ENCODE measurements around the gene REXO1.
A peak's percentile ranks its signal among the peaks of the same experiment; 100 is the strongest.

The REXO1 gene

DNA sequence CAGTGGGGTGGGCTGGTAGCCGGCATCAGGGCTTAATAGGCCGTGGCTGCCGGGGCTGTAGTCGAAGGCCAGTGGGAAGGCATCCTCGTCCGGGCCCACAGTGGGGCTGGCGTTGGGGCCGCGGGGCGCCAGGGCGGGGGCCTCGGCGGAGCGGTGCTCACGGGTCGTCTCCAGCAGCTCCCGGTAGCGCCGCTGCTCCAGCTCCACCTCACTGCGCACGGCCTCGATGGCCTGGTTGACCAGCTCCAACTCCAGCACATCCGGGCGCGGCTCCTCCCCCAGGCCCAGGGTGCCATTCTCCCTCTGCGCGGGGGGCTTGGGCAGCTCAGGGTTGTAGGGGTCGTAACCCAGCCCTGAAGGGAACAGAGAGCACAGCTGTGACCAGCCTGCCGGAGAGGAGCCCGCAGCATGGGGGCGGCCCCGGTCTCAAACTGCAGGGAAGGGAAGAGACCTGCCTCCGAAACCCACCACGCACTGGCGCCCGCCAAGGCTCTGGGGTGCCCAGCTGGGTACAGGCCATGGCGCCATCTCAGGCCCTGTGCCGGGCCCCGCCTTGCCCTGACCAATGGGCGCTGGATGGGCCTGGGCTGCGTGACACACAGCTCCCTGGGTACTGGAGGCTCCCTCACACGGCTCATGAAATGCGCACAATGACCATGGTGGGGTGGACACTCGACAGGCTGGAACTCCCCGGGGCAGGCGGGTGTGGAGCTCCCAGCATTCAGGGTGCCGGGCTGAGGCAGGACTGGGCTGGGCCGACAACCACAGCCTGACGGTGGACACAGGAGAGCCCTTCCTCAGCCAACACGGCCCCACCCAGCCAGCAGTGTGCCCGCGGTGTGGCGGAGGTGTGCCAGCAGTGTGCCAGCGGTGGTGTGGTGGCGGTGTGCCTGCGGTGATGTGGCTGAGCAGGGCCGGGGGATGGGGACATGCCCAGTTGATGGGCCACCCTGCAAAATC, 19.7 kb downstream of the REXO1 start:
- no peak for DNase-seq

DNA sequence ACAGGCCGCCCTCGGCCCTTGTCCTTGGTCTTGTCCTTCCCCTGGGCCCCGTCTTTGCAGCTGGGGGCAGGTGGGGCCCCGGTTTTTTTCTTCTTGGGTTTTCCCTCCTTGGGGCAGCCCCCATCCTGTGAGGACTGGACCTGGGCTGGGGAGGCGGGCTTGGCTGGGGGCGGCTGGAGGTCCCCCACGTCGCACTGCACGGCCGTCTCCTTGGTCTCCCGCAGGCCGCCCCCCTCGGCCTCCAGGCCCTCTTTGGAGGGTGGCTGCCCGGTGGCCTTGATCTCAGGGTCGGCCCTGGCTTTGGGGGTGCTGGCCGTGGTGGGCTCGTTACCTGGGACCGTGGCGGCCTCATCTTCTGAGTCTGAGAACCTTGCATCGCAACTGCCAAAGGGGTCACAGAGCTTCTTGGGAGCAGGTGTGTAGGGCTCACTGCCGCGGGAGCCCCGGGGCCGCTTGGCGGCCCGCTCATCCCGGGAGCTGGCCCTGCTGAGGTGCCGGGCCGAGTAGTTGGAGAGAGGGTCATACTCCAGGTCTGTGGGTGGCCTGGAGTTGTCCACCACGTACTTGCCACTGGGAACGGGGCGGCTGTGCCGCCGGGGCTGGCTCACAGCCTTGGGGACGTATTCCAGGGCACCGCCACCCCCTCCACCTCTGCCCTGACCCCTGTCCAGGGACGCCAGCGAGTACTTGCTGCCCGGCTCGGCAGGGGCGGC, 20.6 kb downstream of the REXO1 start:
- DNase-seq: no peak

- no peak for DNase-seq
Measured at GRCh38 chr19:1826557-1827521, 21.4 kb downstream of the REXO1 start.

DNA sequence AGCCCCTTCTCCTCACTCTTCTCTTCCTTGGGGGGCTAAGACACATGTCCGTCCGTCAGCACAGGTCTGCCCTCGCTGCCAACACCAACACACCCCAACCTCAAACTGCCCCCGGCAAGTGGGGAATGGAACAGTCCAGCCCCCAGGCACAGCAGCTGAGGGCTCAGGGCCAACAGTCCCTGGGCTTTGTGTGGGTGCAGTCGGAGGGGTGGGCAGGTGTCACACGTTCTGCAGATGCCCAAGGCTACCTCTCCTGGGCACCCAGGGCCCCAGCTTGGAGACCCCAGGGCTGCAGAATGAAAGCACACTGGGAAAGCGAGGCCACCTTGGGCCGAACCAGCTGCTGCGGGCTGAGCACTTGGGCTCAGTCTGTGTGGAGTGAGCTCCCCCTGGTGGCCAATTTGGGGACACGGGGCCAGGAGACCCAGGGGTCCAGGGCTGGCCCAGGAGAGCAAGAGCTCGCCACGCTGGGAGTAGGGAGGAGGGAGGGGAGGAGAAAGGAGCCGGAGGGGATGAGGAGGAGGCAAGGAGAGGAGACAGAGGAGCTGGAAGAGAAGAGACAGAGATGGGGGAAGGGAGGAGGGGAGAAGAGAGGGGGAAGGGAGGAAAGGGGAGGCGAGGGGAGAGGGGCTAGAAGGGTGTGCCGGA, 22.2 kb downstream of the REXO1 start:
- peak; percentile 77 for DNase-seq

DNA sequence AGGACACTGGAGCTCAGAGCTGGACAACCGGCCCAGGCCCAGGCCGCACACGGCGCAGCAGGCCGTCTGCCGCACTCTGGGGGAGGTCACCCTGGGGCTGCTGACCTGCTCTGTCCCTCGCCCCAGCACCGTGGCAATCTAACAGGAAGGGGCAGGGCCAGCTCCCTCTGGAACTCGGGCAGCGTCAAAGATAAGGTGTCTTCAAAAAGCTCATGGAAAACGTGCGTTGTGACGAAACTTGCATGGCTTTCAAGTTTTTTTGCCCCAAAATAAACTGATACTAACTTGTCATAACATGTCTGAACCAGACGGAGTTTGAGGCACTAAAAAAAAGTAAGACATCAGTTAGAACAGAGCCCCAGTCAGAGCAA, 24.0 kb downstream of the REXO1 start:
- no peak for DNase-seq

DNA sequence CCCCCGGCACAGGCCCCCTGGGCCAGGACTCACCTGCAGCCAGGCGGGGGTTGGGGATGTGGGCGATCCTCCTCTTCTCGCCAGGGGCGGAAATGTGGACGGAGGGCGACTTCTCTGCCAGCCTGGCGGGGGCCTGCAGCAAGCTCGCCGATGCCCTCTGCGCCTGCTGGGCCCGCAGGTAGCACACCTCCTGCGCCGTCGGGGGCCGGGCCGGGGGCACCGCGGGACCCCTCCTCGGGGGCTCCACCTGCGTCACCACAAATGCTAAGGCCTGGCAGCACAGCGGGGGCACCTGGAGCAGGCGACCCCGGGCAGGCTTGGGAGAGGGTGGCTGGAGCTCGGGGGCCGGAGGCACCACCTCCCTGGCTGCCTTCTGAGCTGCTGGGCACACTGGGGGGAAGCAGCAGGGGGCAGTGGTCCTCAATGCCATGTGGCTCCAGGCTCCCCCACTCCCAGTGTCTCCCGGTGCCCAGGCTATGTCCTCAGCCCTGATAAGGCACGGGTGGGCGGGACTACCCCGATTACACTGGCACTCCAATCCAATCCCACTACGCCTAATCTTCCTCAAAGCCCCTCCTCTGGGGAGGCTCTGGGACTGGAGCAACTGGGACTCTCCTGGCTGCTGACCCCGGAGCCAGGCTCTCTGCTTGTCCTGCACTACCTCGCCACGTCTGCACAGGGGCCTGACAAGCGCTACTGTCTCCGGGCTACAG, 24.6 kb downstream of the REXO1 start:
- no peak for DNase-seq

GRCh38 chr19:1823020-1823419, 25.3 kb downstream of the REXO1 start:
- DNase-seq: no peak

DNA sequence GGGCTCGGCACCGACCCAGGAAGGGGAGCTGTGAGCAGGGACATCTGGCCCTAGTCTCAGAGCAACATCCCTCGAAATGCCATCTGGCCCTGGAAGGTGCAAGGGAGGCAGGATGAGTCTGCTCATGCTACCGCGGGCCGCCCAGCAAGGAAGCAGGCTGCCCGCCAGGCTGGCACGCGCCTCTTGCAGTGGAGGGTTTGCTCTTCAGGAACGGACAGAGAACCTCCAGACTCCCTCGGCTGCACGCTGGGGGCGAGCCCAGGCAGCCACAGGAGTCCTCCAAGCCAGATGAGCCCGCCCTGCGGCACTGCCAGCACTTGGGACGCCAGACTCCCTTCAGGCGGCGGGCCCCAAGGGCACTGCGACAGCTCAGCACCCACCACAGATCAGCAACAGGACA, 26.1 kb downstream of the REXO1 start:
- DNase-seq: no peak

- DNase-seq: no peak
Measured at GRCh38 chr19:1819341-1820255, 28.7 kb downstream of the REXO1 start.

GRCh38 chr19:1818549-1819195, 29.6 kb downstream of the REXO1 start:
- no peak for DNase-seq

GRCh38 chr19:1817553-1818179, 30.6 kb downstream of the REXO1 start:
- no peak for DNase-seq

DNA sequence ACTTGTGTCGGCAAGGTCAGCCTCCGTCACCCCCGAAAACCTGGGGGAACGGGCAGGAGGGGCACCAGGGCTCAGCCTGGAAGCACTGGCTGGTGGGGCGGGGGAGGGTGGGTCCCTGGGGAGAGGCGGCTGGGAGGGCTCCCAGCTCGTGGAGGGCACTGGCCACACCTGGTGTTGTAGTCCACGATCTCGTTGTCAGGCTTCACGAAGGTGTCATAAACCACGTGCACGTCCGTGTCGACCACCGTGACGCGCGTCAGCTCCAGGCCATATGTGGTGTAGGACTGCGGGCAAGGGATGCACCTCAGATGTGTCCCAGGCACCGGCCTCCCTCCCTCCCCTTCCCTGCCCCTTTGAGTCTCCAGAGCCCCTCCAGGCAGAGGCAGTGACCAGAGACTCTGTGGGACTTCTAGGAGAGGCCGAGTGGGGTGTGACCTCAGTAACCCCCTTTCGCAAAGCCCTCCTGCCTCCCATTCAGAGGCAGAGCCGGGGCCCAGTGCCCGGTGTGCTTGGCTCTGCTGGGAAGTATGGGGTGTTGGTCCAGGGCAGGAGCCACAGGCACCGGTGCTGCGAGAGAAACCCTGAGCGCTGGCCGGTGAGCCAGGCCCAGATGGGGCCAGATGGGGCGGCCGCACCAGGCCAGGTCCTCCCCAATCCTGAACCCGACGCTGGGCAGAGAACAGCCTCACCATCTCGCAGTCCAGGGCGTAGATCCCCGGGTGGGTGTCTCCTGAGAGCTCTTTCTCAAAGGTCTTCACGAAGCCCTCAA, 31.6 kb downstream of the REXO1 start:
- no peak for DNase-seq

- DNase-seq: no peak
Measured at GRCh38 chr19:1815605-1816529, 32.4 kb downstream of the REXO1 start.

DNA sequence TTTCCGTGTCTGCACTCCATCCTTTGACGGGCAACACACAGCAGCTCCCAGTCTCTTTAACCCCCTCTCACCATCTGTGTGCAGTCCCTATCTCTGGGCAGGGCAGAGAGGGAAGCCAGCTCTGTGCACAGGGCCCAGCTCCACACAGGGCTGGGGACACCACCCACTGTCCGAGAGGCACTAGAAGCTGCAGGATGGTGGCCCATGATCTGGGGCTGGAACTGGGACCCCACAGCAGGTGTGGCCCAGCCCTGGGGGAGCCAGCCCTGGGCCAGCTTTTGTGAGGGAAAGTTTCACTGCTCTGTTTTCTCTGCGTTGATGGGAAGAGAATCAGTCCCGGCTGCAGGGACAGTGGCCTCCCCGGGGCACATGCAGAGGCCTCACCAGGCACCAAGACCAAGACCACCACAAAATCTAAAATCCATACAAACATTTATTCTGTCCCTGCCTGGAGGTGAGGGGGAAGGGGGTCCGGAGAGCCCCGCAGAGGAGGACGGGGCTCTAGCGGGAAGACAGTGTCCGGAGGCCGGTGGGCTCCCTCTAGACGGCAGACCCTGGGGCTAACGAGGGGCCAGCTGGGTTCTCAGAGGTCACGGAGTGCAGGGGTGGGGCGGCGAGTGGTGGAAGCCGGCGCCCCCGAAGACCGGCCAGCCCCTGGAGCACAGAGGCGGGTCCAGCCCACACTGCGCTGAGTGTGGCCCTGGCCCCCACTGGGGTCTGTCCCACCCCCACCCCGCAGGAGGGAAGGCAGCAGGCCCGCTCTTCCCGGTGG, 33.3 kb downstream of the REXO1 start:
- no peak for DNase-seq

DNA sequence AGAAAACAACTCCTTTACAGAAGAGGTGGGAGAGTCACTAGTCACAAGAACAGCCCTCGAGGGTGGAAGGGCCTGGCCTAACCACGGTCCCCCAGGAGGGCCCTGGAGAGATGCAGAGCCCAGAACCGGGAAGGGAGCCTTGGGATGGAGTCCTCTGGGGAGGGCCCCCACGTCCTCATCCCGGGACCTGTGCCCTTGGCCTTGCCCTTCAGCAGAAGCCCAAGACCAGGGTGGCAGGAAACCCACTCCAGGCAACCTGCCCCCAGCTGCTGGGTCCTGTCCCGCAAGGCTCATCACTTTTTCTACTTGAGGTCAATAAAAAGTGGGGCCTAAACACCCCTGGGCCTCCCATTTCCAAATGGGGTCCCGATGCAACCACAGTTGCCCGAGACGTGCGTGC, 33.9 kb downstream of the REXO1 start:
- no peak for DNase-seq
